ENCODE measurements around the gene HMSD.

HMSD gene

GRCh38 chr18:63997041-63997440 lies 47.9 kb downstream of the HMSD start:
- H2BK15ac ChIP-seq (ENCODE audit: low read depth, poor library complexity, severe bottlenecking), result no peak overlapping the region
- H3K27me3 ChIP-seq (ENCODE audit: control insufficient read depth in 1 of 2, insufficient read depth in 1 of 2, low read length in 2 of 2), result no peaks in the 10 kb centered on the region
- H3K14ac ChIP-seq (ENCODE audit: low read length in 2 of 2), result no peak overlapping the region
- H3K4ac ChIP-seq (ENCODE audit: low read depth in 1 of 2, low read length in 2 of 2), result no peak overlapping the region
- DNase-seq, result no peak
- no peak overlapping the region for H4K8ac ChIP-seq (ENCODE audit: low read length)
- H2AFZ ChIP-seq (ENCODE audit: low read depth, low read length), result no peak overlapping the region
- no peak overlapping the region for H3K23ac ChIP-seq (ENCODE audit: low read length in 2 of 2)
- H3K18ac ChIP-seq (ENCODE audit: low read depth in 1 of 2, low read length in 2 of 2), result no peak overlapping the region
- H3K4me1 ChIP-seq (ENCODE audit: control insufficient read depth, insufficient read depth, low read depth, low read length), result no peaks in the 10 kb centered on the region
- H3K27ac ChIP-seq (ENCODE audit: low read length, poor library complexity, severe bottlenecking), result no peak overlapping the region
- H3K79me1 ChIP-seq (replicated peaks; ENCODE audit: low read length, poor library complexity, severe bottlenecking), result no peaks in the 10 kb centered on the region
- no peaks in the 10 kb centered on the region for H3K9me3 ChIP-seq (ENCODE audit: control insufficient read depth, low read length)
- H2BK12ac ChIP-seq (ENCODE audit: low read length in 2 of 2), result no peak overlapping the region
- no peak overlapping the region for H3K4me2 ChIP-seq (ENCODE audit: low read length, poor library complexity, severe bottlenecking)
- peaks cover 0 to 3% of the 10 kb centered on the region in 2 experiments for H3K36me3 ChIP-seq (ENCODE audit: control insufficient read depth in 1 of 2, insufficient read depth in 2 of 2, low read depth in 1 of 2, low read length in 2 of 2)
- no peak overlapping the region for H2BK5ac ChIP-seq (ENCODE audit: low read depth, low read length, poor library complexity, severe bottlenecking)
- H3K4me3 ChIP-seq (ENCODE audit: insufficient read depth in 1 of 2, low read depth in 1 of 2, low read length in 2 of 2), result no peak overlapping the region
- no peak overlapping the region for H4K91ac ChIP-seq (ENCODE audit: low read length)
- H3K9ac ChIP-seq (ENCODE audit: low read length), result no peak overlapping the region
- H2BK120ac ChIP-seq (ENCODE audit: low read depth, low read length), result no peak overlapping the region
- H2AK5ac ChIP-seq (ENCODE audit: low read length, severe bottlenecking), result no peak overlapping the region
- 95% methylated on average over 4 of the region's 4 CpGs for WGBS

DNA sequence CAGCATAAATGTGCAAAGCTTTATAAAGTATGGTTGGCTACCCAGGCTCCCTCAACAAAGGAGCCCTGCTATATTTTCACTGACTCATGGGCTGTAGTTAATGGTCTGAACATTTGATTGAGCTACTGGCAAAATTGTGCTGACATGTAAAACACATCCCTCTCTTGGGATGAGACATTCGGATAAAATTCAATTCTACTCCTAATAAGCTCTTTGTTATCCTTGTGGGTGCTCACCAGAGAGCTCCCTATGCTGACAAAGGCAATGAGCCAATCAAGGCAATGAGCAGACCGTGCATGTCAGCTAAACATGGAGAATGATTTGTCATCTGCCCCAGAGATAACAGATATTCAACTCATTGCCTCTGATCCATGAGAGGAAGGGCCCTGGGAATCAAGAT lies 48.5 kb downstream of the HMSD start:
- Histone ChIP-seq H3K9me3 (ENCODE audit: control insufficient read depth, low read length) (no peaks in the 10 kb centered on the region), H2BK15ac (ENCODE audit: low read depth, poor library complexity, severe bottlenecking) (no peak overlapping the region), H2BK120ac (ENCODE audit: low read depth, low read length) (no peak overlapping the region), H3K27ac (ENCODE audit: low read length, poor library complexity, severe bottlenecking) (no peak overlapping the region), H3K4me3 (ENCODE audit: insufficient read depth in 1 of 2, low read depth in 1 of 2, low read length in 2 of 2) (no peak overlapping the region), H3K79me1 (replicated peaks; ENCODE audit: low read length, poor library complexity, severe bottlenecking) (no peaks in the 10 kb centered on the region), H2BK5ac (ENCODE audit: low read depth, low read length, poor library complexity, severe bottlenecking) (no peak overlapping the region), H3K18ac (ENCODE audit: low read depth in 1 of 2, low read length in 2 of 2) (no peak overlapping the region), H3K27me3 (ENCODE audit: control insufficient read depth in 1 of 2, insufficient read depth in 1 of 2, low read length in 2 of 2) (no peaks in the 10 kb centered on the region), H3K23ac (ENCODE audit: low read length in 2 of 2) (no peak overlapping the region), H3K36me3 (ENCODE audit: control insufficient read depth in 1 of 2, insufficient read depth in 2 of 2, low read depth in 1 of 2, low read length in 2 of 2) (peaks cover 0 to 3% of the 10 kb centered on the region in 2 experiments), H3K4ac (ENCODE audit: low read depth in 1 of 2, low read length in 2 of 2) (no peak overlapping the region), H3K4me1 (ENCODE audit: control insufficient read depth, insufficient read depth, low read depth, low read length) (no peaks in the 10 kb centered on the region), H4K91ac (ENCODE audit: low read length) (no peak overlapping the region), H4K8ac (ENCODE audit: low read length) (no peak overlapping the region), H3K14ac (ENCODE audit: low read length in 2 of 2) (no peak overlapping the region), H2AK5ac (ENCODE audit: low read length, severe bottlenecking) (no peak overlapping the region), H3K9ac (ENCODE audit: low read length) (no peak overlapping the region), H2BK12ac (ENCODE audit: low read length in 2 of 2) (no peak overlapping the region), H2AFZ (ENCODE audit: low read depth, low read length) (no peak overlapping the region), H3K4me2 (ENCODE audit: low read length, poor library complexity, severe bottlenecking) (no peak overlapping the region)
- DNase-seq, result no peak
- WGBS, result 87% methylated on average over 2 of the region's 2 CpGs

- Histone ChIP-seq H3K4me2 (ENCODE audit: low read length, poor library complexity, severe bottlenecking) (no peak overlapping the region), H3K36me3 (ENCODE audit: control insufficient read depth in 1 of 2, insufficient read depth in 2 of 2, low read depth in 1 of 2, low read length in 2 of 2) (no peaks in the 10 kb centered on the region), H2BK12ac (ENCODE audit: low read length in 2 of 2) (no peak overlapping the region), H2BK120ac (ENCODE audit: low read depth, low read length) (no peak overlapping the region), H3K4me3 (ENCODE audit: insufficient read depth in 1 of 2, low read depth in 1 of 2, low read length in 2 of 2) (no peak overlapping the region), H3K9ac (ENCODE audit: low read length) (no peak overlapping the region), H2BK5ac (ENCODE audit: low read depth, low read length, poor library complexity, severe bottlenecking) (no peak overlapping the region), H3K14ac (ENCODE audit: low read length in 2 of 2) (no peak overlapping the region), H3K27me3 (ENCODE audit: control insufficient read depth in 1 of 2, insufficient read depth in 1 of 2, low read length in 2 of 2) (no peaks in the 10 kb centered on the region), H3K4me1 (ENCODE audit: control insufficient read depth, insufficient read depth, low read depth, low read length) (no peaks in the 10 kb centered on the region), H2AK5ac (ENCODE audit: low read length, severe bottlenecking) (no peak overlapping the region), H3K27ac (ENCODE audit: low read length, poor library complexity, severe bottlenecking) (no peak overlapping the region), H3K9me3 (ENCODE audit: control insufficient read depth, low read length) (no peaks in the 10 kb centered on the region), H3K79me1 (replicated peaks; ENCODE audit: low read length, poor library complexity, severe bottlenecking) (no peaks in the 10 kb centered on the region), H3K4ac (ENCODE audit: low read depth in 1 of 2, low read length in 2 of 2) (no peak overlapping the region), H3K18ac (ENCODE audit: low read depth in 1 of 2, low read length in 2 of 2) (no peak overlapping the region), H2AFZ (ENCODE audit: low read depth, low read length) (no peak overlapping the region), H3K23ac (ENCODE audit: low read length in 2 of 2) (no peak overlapping the region), H2BK15ac (ENCODE audit: low read depth, poor library complexity, severe bottlenecking) (no peak overlapping the region), H4K91ac (ENCODE audit: low read length) (no peak overlapping the region), H4K8ac (ENCODE audit: low read length) (no peak overlapping the region)
- WGBS, result 88% methylated on average over 2 of the region's 2 CpGs
- DNase-seq, result no peak
Measured at GRCh38 chr18:63999871-64000270, 50.8 kb downstream of the HMSD start.

- no peaks in the 10 kb centered on the region for H3K27me3 ChIP-seq (ENCODE audit: control insufficient read depth in 1 of 2, insufficient read depth in 1 of 2, low read length in 2 of 2)
- H2BK12ac ChIP-seq (ENCODE audit: low read length in 2 of 2), result no peak overlapping the region
- H2BK15ac ChIP-seq (ENCODE audit: low read depth, poor library complexity, severe bottlenecking), result no peak overlapping the region
- no peak overlapping the region for H2AFZ ChIP-seq (ENCODE audit: low read depth, low read length)
- no peak overlapping the region for H3K18ac ChIP-seq (ENCODE audit: low read depth in 1 of 2, low read length in 2 of 2)
- WGBS, result 93% methylated on average over 40 of the region's 41 CpGs
- H3K79me1 ChIP-seq (replicated peaks; ENCODE audit: low read length, poor library complexity, severe bottlenecking), result no peaks in the 10 kb centered on the region
- DNase-seq, result no peak
- no peak overlapping the region for H3K4me2 ChIP-seq (ENCODE audit: low read length, poor library complexity, severe bottlenecking)
- no peaks in the 10 kb centered on the region for H3K36me3 ChIP-seq (ENCODE audit: control insufficient read depth in 1 of 2, insufficient read depth in 2 of 2, low read depth in 1 of 2, low read length in 2 of 2)
- no peak overlapping the region for H3K4ac ChIP-seq (ENCODE audit: low read depth in 1 of 2, low read length in 2 of 2)
- no peak overlapping the region for H2AK5ac ChIP-seq (ENCODE audit: low read length, severe bottlenecking)
- no peak overlapping the region for H2BK120ac ChIP-seq (ENCODE audit: low read depth, low read length)
- no peak overlapping the region for H3K27ac ChIP-seq (ENCODE audit: low read length, poor library complexity, severe bottlenecking)
- H3K9ac ChIP-seq (ENCODE audit: low read length), result no peak overlapping the region
- no peak overlapping the region for H3K4me3 ChIP-seq (ENCODE audit: insufficient read depth in 1 of 2, low read depth in 1 of 2, low read length in 2 of 2)
- H3K14ac ChIP-seq (ENCODE audit: low read length in 2 of 2), result no peak overlapping the region
- no peaks in the 10 kb centered on the region for H3K4me1 ChIP-seq (ENCODE audit: control insufficient read depth, insufficient read depth, low read depth, low read length)
- H3K23ac ChIP-seq (ENCODE audit: low read length in 2 of 2), result no peak overlapping the region
- no peak overlapping the region for H4K8ac ChIP-seq (ENCODE audit: low read length)
- peaks cover 5% of the 10 kb centered on the region for H3K9me3 ChIP-seq (ENCODE audit: control insufficient read depth, low read length)
- no peak overlapping the region for H2BK5ac ChIP-seq (ENCODE audit: low read depth, low read length, poor library complexity, severe bottlenecking)
- no peak overlapping the region for H4K91ac ChIP-seq (ENCODE audit: low read length)
Measured at GRCh38 chr18:64002581-64002980, 53.5 kb downstream of the HMSD start.
